ENCODE data around the gene SETX. TPM values are rescaled to one million over a fixed set of nuclear protein-coding genes. Genes with fewer than 3 reads are reported as not detected.

The SETX gene
- total and polyA plus RNA-seq, 4 donors = 38.0 to 88.7 (median 54.6) TPM

GRCh38 chr9:132268725-132269352, 85.9 kb downstream of the SETX start:
- DNase-seq (ENCODE audit: low read depth in 4 of 6, low spot score in 6 of 6) = peak; percentile 42 to 93 (median 55)
- Histone ChIP-seq H3K27me3 (ENCODE audit: control insufficient read depth, insufficient read depth, low read length) (no peaks in the 10 kb centered on the region), H3K36me3 (ENCODE audit: control insufficient read depth, insufficient read depth, low read length) (peaks cover 42% of the 10 kb centered on the region), H3K4me1 (ENCODE audit: control insufficient read depth, insufficient read depth, low read length) (no peaks in the 10 kb centered on the region), H3K27ac (ENCODE audit: low read depth, low read length) (no peak overlapping the region), H3K9me3 (ENCODE audit: control insufficient read depth, insufficient read depth, low read length) (no peaks in the 10 kb centered on the region), H3K4me3 (ENCODE audit: low read depth, low read length) (no peak overlapping the region)
- WGBS (ENCODE audit: insufficient coverage) = 61% methylated on average over 6 of the region's 10 CpGs

- H3K27ac ChIP-seq (ENCODE audit: low read depth, low read length) = no peak overlapping the region
- no peak for DNase-seq (ENCODE audit: low read depth in 4 of 6, low spot score in 6 of 6)
- WGBS (ENCODE audit: insufficient coverage) = 94% methylated on average over 3 of the region's 3 CpGs
- peaks cover 39% of the 10 kb centered on the region for H3K36me3 ChIP-seq (ENCODE audit: control insufficient read depth, insufficient read depth, low read length)
- no peaks in the 10 kb centered on the region for H3K4me1 ChIP-seq (ENCODE audit: control insufficient read depth, insufficient read depth, low read length)
- H3K4me3 ChIP-seq (ENCODE audit: low read depth, low read length) = no peak overlapping the region
- no peaks in the 10 kb centered on the region for H3K27me3 ChIP-seq (ENCODE audit: control insufficient read depth, insufficient read depth, low read length)
- no peaks in the 10 kb centered on the region for H3K9me3 ChIP-seq (ENCODE audit: control insufficient read depth, insufficient read depth, low read length)
These were observed 87.1 kb downstream of the SETX start for GRCh38 chr9:132267660-132268059.

DNA sequence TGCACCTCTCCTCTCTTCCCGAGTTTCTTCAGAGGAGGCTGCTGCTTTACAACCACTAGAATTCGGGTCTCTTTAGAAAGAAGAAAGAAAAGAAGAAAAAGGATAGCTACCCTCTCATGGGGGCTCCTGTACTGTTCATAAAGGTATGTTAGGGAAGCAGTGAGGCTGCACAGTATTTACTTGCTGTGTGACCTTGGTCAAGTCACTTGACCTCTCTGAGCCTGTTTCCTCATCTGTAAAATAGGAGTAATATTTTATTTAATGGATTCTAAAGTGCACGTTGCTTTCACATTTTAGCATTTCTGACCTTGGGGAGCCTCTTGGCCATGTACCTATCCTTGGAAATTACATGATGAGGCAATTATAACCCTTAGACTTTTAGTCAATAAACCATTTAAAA, 88.8 kb downstream of the SETX start:
- H3K27me3 ChIP-seq (ENCODE audit: control insufficient read depth, insufficient read depth, low read length) = no peaks in the 10 kb centered on the region
- no CpG with 5 or more reads among the region's 3 CpGs for WGBS (ENCODE audit: insufficient coverage)
- peaks cover 32% of the 10 kb centered on the region for H3K36me3 ChIP-seq (ENCODE audit: control insufficient read depth, insufficient read depth, low read length)
- DNase-seq (ENCODE audit: low read depth in 4 of 6, low spot score in 6 of 6) = no peak
- no peak overlapping the region for H3K27ac ChIP-seq (ENCODE audit: low read depth, low read length)
- no peaks in the 10 kb centered on the region for H3K4me1 ChIP-seq (ENCODE audit: control insufficient read depth, insufficient read depth, low read length)
- H3K9me3 ChIP-seq (ENCODE audit: control insufficient read depth, insufficient read depth, low read length) = no peaks in the 10 kb centered on the region
- no peak overlapping the region for H3K4me3 ChIP-seq (ENCODE audit: low read depth, low read length)

GRCh38 chr9:132260846-132261245, 93.9 kb downstream of the SETX start:
- Histone ChIP-seq H3K9me3 (ENCODE audit: control insufficient read depth, insufficient read depth, low read length) (no peaks in the 10 kb centered on the region), H3K4me1 (ENCODE audit: control insufficient read depth, insufficient read depth, low read length) (peaks cover 8% of the 10 kb centered on the region), H3K36me3 (ENCODE audit: control insufficient read depth, insufficient read depth, low read length) (peaks cover 15% of the 10 kb centered on the region), H3K27ac (ENCODE audit: low read depth, low read length) (no peak overlapping the region), H3K4me3 (ENCODE audit: low read depth, low read length) (no peak overlapping the region), H3K27me3 (ENCODE audit: control insufficient read depth, insufficient read depth, low read length) (no peaks in the 10 kb centered on the region)
- 59% methylated on average over 1 of the region's 3 CpGs for whole genome bisulfite sequencing (ENCODE audit: insufficient coverage)
- no peak for DNase-seq (ENCODE audit: low read depth in 4 of 6, low spot score in 6 of 6)

DNA sequence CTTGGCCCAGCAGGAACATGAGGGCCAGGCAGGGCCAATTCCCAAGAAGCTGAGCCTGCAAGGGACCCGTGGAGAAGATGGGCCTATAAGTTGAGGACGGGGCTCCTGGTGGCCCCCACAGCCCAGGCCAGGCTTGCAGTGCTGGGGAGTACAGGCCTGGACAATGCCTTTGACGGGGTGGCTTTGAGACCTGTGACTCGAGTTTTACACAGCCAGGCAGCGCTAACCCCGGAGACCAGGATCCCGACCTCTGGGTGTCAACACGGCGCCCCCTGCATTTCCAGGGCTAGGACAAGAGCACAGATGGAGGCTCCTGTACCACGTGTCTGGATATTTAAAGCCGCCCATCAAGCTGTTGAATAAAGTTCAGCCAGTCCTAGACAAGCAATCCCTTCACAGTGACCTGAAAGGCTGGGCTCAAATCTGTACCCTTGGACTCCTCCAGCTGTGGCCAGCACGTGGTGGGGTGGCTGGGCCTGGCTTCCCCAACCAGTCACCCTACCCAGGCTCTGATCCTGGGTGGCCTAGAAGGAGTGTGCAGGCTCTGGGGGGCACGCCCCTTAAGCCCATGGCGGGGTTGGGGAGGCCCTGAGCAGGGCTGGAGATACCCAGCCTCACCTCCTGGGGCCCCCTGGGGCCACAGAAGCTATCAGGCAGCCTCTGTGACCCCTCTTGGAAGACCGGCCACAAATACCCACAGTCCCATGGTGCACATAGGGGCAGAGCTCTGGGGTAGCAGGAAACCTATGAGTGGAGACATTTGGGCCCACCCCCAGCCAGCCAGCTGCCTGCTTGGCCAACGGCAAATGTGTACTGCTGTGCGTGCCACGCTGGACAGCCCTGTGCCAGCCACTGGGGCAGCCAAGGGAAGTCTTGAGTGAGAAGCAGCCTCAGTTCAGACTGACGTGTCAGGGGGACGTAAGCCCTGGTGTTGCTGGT, 104.2 kb downstream of the SETX start:
- Histone ChIP-seq H3K4me3 (ENCODE audit: low read depth, low read length) (no peak overlapping the region), H3K27ac (ENCODE audit: low read depth, low read length) (no peak overlapping the region), H3K36me3 (ENCODE audit: control insufficient read depth, insufficient read depth, low read length) (no peaks in the 10 kb centered on the region), H3K27me3 (ENCODE audit: control insufficient read depth, insufficient read depth, low read length) (peaks cover 2% of the 10 kb centered on the region), H3K9me3 (ENCODE audit: control insufficient read depth, insufficient read depth, low read length) (no peaks in the 10 kb centered on the region), H3K4me1 (ENCODE audit: control insufficient read depth, insufficient read depth, low read length) (peaks cover 6% of the 10 kb centered on the region)
- 89% methylated on average over 20 of the region's 20 CpGs for WGBS (ENCODE audit: insufficient coverage)
- DNase-seq (ENCODE audit: low read depth in 4 of 6, low spot score in 6 of 6) = no peak

- no peaks in the 10 kb centered on the region for H3K9me3 ChIP-seq (ENCODE audit: control insufficient read depth, insufficient read depth, low read length)
- H3K4me1 ChIP-seq (ENCODE audit: control insufficient read depth, insufficient read depth, low read length) = peaks cover 15% of the 10 kb centered on the region
- H3K4me3 ChIP-seq (ENCODE audit: low read depth, low read length) = no peak overlapping the region
- no peak for DNase-seq (ENCODE audit: low read depth in 4 of 6, low spot score in 6 of 6)
- H3K27ac ChIP-seq (ENCODE audit: low read depth, low read length) = no peak overlapping the region
- WGBS (ENCODE audit: insufficient coverage) = 86% methylated on average over 4 of the region's 8 CpGs
- H3K27me3 ChIP-seq (ENCODE audit: control insufficient read depth, insufficient read depth, low read length) = peaks cover 8% of the 10 kb centered on the region
- H3K36me3 ChIP-seq (ENCODE audit: control insufficient read depth, insufficient read depth, low read length) = no peaks in the 10 kb centered on the region
These were observed 105.1 kb downstream of the SETX start for GRCh38 chr9:132249690-132250089.

GRCh38 chr9:132249123-132249522, 105.7 kb downstream of the SETX start:
- H3K9me3 ChIP-seq (ENCODE audit: control insufficient read depth, insufficient read depth, low read length) = no peaks in the 10 kb centered on the region
- no peak for DNase-seq (ENCODE audit: low read depth in 4 of 6, low spot score in 6 of 6)
- H3K27ac ChIP-seq (ENCODE audit: low read depth, low read length) = no peak overlapping the region
- no peak overlapping the region for H3K4me3 ChIP-seq (ENCODE audit: low read depth, low read length)
- peaks cover 11% of the 10 kb centered on the region for H3K27me3 ChIP-seq (ENCODE audit: control insufficient read depth, insufficient read depth, low read length)
- WGBS (ENCODE audit: insufficient coverage) = 64% methylated on average over 5 of the region's 6 CpGs
- no peaks in the 10 kb centered on the region for H3K36me3 ChIP-seq (ENCODE audit: control insufficient read depth, insufficient read depth, low read length)
- H3K4me1 ChIP-seq (ENCODE audit: control insufficient read depth, insufficient read depth, low read length) = peaks cover 15% of the 10 kb centered on the region

GRCh38 chr9:132247942-132248341, 106.8 kb downstream of the SETX start:
- Histone ChIP-seq H3K4me3 (ENCODE audit: low read depth, low read length) (no peak overlapping the region), H3K9me3 (ENCODE audit: control insufficient read depth, insufficient read depth, low read length) (no peaks in the 10 kb centered on the region), H3K4me1 (ENCODE audit: control insufficient read depth, insufficient read depth, low read length) (peaks cover 18% of the 10 kb centered on the region), H3K36me3 (ENCODE audit: control insufficient read depth, insufficient read depth, low read length) (no peaks in the 10 kb centered on the region), H3K27me3 (ENCODE audit: control insufficient read depth, insufficient read depth, low read length) (peaks cover 22% of the 10 kb centered on the region), H3K27ac (ENCODE audit: low read depth, low read length) (no peak overlapping the region)
- no peak for DNase-seq (ENCODE audit: low read depth in 4 of 6, low spot score in 6 of 6)
- 80% methylated on average over 2 of the region's 8 CpGs for WGBS (ENCODE audit: insufficient coverage)

- H3K4me1 ChIP-seq (ENCODE audit: control insufficient read depth, insufficient read depth, low read length) = peaks cover 39% of the 10 kb centered on the region
- H3K27me3 ChIP-seq (ENCODE audit: control insufficient read depth, insufficient read depth, low read length) = peaks cover 33% of the 10 kb centered on the region
- no peak overlapping the region for H3K27ac ChIP-seq (ENCODE audit: low read depth, low read length)
- H3K36me3 ChIP-seq (ENCODE audit: control insufficient read depth, insufficient read depth, low read length) = no peaks in the 10 kb centered on the region
- 89% methylated on average over 5 of the region's 9 CpGs for WGBS (ENCODE audit: insufficient coverage)
- no peak overlapping the region for H3K4me3 ChIP-seq (ENCODE audit: low read depth, low read length)
- no peaks in the 10 kb centered on the region for H3K9me3 ChIP-seq (ENCODE audit: control insufficient read depth, insufficient read depth, low read length)
- DNase-seq (ENCODE audit: low read depth in 4 of 6, low spot score in 6 of 6) = no peak
These were observed 109.3 kb downstream of the SETX start for GRCh38 chr9:132245465-132245864.
